HCT116 (cell line): ENCODE results near the gene ABHD5. TPM values are rescaled to one million over a fixed set of nuclear protein-coding genes. Genes with fewer than 3 reads are reported as not detected.

Experiments used
- ATAC-seq: fragments of 200-7000 bp; cut with Tn5 transposase; 2 replicates; pipeline ENCODE4 v1.9.1; 2020; ENCODE audit warnings: mild to moderate bottlenecking, moderate library complexity
- BruUV-seq: library from RNA; stranded (reverse); fragments of 400-500 nt; replicated peaks from 2 replicates; lab custom pipeline; 2021; lab: Mats Ljungman, UMichigan
- CTCF ChIA-PET: fragments of 300-600 bp; sonication (Branson Sonifier 250); formaldehyde crosslinking; loops from one replicate; lab custom pipeline; 2021; ENCODE audit warnings: antibody characterized with exemption; lab: Charles Lee
- POLR2A ChIA-PET: fragments of 300-600, 350-600 bp; sonication (Branson Sonifier 250); formaldehyde crosslinking; loops from one replicate; lab custom pipeline; 2021; ENCODE audit warnings: antibody characterized with exemption; lab: Charles Lee
- RAD21 ChIA-PET, 2 experiments: fragments of 300-600 bp; sonication (Branson Sonifier 250); formaldehyde crosslinking; loops; one replicate each; lab custom pipeline; 2023; ENCODE audit warnings: low total read pairs in 2 of 2; ENCODE audit not compliant: uncharacterized antibody in 2 of 2, unreplicated experiment in 2 of 2, low non-redundant PET in 1 of 2; lab: Charles Lee
- DNase-seq: peaks from one replicate; pipeline ENCODE4 v3.0.0-alpha.2; 2010; ENCODE audit warnings: low read depth, low spot score
- H2AFZ ChIP-seq: fragments of 200-600 bp; shearing (Covaris generic), sonication (generic); 2 replicates; pipeline ENCODE4 v1.6.1; 2017; ENCODE audit warnings: low read depth, mixed run types, mixed read lengths, antibody characterized with exemption, low read length; ENCODE audit not compliant: poor library complexity, severe bottlenecking
- H3K27ac ChIP-seq: 2 replicates; pipeline ENCODE4 v1.5.1; 2012; ENCODE audit warnings: low read depth, low read length
- H3K27me3 ChIP-seq: fragments of 200-600 bp; sonication (generic); 2 replicates; pipeline ENCODE4 v1.6.1; 2016; ENCODE audit warnings: mixed run types, low read length, mixed read lengths; ENCODE audit not compliant: insufficient read depth
- H3K36me3 ChIP-seq, 2 experiments: fragments of 200-500 bp in 1 of 2; fragments of 200-600 bp in 1 of 2; sonication (Bioruptor generic) in 1 of 2; sonication (generic) in 1 of 2; 2 replicates each; pipeline versions ENCODE4 v1.5.1 to v1.6.1; 2014 to 2016; ENCODE audit warnings: low read length in 2 of 2, inconsistent platforms in 1 of 2, mixed read lengths in 1 of 2, mixed run types in 1 of 2; ENCODE audit not compliant: insufficient read depth in 2 of 2, control insufficient read depth in 1 of 2
- H3K4me1 ChIP-seq, 2 experiments: fragments of 200-600 bp in 1 of 2; sonication (generic) in 1 of 2; 2 replicates each; pipeline versions ENCODE4 v1.5.1 to v1.6.1; 2012 to 2017; ENCODE audit warnings: low read length in 2 of 2, inconsistent platforms in 1 of 2, mild to moderate bottlenecking in 1 of 2, mixed read lengths in 1 of 2, mixed run types in 1 of 2, moderate library complexity in 1 of 2; ENCODE audit not compliant: insufficient read depth in 2 of 2, control insufficient read depth in 1 of 2
- H3K4me2 ChIP-seq: fragments of 200-600 bp; sonication (generic); 2 replicates; pipeline ENCODE4 v1.6.1; 2017; ENCODE audit warnings: mixed run types, low read length, mixed read lengths
- H3K4me3 ChIP-seq, 2 experiments: fragments of 200-600 bp in 1 of 2; sonication (generic) in 1 of 2; replicated peaks in 1 of 2; 2 replicates each; pipeline ENCODE4 v1.5.1; 2011 to 2016; ENCODE audit warnings: low read length in 2 of 2, control low read depth in 1 of 2, low read depth in 1 of 2, mild to moderate bottlenecking in 1 of 2, mixed read lengths in 1 of 2, mixed run types in 1 of 2
- H3K79me2 ChIP-seq: fragments of 200-600 bp; sonication (generic); 2 replicates; pipeline ENCODE4 v1.6.1; 2017; ENCODE audit warnings: mild to moderate bottlenecking, mixed run types, low read length, moderate library complexity, mixed read lengths; ENCODE audit not compliant: insufficient read depth
- H3K9ac ChIP-seq: fragments of 200-600 bp; sonication (generic); 2 replicates; pipeline ENCODE4 v1.6.1; 2016; ENCODE audit warnings: low read length, mixed read lengths
- H3K9me2 ChIP-seq: fragments of 200-600 bp; sonication (generic), shearing (Covaris generic); 2 replicates; pipeline ENCODE4 v1.6.1; 2017; ENCODE audit warnings: mixed run types, mild to moderate bottlenecking, moderate library complexity; ENCODE audit not compliant: insufficient read depth
- H3K9me3 ChIP-seq, 2 experiments: fragments of 200-500 bp in 1 of 2; fragments of 200-600 bp in 1 of 2; sonication (Bioruptor generic) in 1 of 2; sonication (generic) in 1 of 2; 2 replicates each; pipeline ENCODE4 v1.6.1; 2014 to 2017; ENCODE audit warnings: low read length in 2 of 2, mixed read lengths in 2 of 2, inconsistent platforms in 1 of 2, low read depth in 1 of 2, mild to moderate bottlenecking in 1 of 2, mixed run types in 1 of 2, moderate library complexity in 1 of 2; ENCODE audit not compliant: control insufficient read depth in 1 of 2, insufficient read depth in 1 of 2
- H4K20me1 ChIP-seq: fragments of 200-600 bp; sonication (generic), shearing (Covaris generic); 2 replicates; pipeline ENCODE4 v1.6.1; 2017; ENCODE audit warnings: mixed run types, mild to moderate bottlenecking, moderate library complexity; ENCODE audit not compliant: insufficient read depth
- CTCF ChIP-seq, 3 experiments: fragments of 200-600 bp in 1 of 3; sonication (generic) in 1 of 3; IDR thresholded peaks in 2 of 3; conservative IDR thresholded peaks in 1 of 3; 2 replicates each; pipeline ENCODE4 v1.5.1; 2012 to 2017; ENCODE audit warnings: low read depth in 2 of 3, low read length in 2 of 3, antibody characterized with exemption in 1 of 3, borderline replicate concordance in 1 of 3, control low read depth in 1 of 3, mild to moderate bottlenecking in 1 of 3, mixed read lengths in 1 of 3, mixed run types in 1 of 3, moderate library complexity in 1 of 3; ENCODE audit not compliant: insufficient read depth in 1 of 3
- ELF1 ChIP-seq: IDR thresholded peaks from 2 replicates; pipeline ENCODE4 v1.6.1; 2012; ENCODE audit warnings: low read depth, borderline replicate concordance
- MAX ChIP-seq: IDR thresholded peaks from 2 replicates; pipeline ENCODE4 v1.6.1; 2012
- POLR2A ChIP-seq: IDR thresholded peaks from 2 replicates; pipeline ENCODE4 v1.7.0; 2011; ENCODE audit warnings: borderline replicate concordance; ENCODE audit not compliant: insufficient read depth, insufficient read length; ENCODE audit errors: extremely low read depth
- RAD21 ChIP-seq: IDR thresholded peaks from 2 replicates; pipeline ENCODE4 v1.6.1; 2012; ENCODE audit warnings: low read depth, mild to moderate bottlenecking
- SIN3A ChIP-seq: IDR thresholded peaks from 2 replicates; pipeline ENCODE4 v1.6.1; 2012; ENCODE audit warnings: low read depth
- YY1 ChIP-seq: IDR thresholded peaks from 2 replicates; pipeline ENCODE4 v1.6.1; 2011; ENCODE audit warnings: low read length, low read depth, moderate library complexity, mild to moderate bottlenecking; ENCODE audit not compliant: insufficient replicate concordance; ENCODE audit errors: extremely low read depth
- intact Hi-C: fragments of 100-400 bp; cut with micrococcal nuclease; formaldehyde crosslinking; loops from 2 replicates; pipeline ENCODE4 v1.10.0; 2022
- total RNA-seq: library from RNA; stranded (reverse); gene quantifications from one replicate; pipeline ENCODE4 v1.2.1, GENCODE V29; 2021; ENCODE audit not compliant: unreplicated experiment
- TF ChIP-seq, protein P1 (sequence below): IDR thresholded peaks from 2 replicates; pipeline ENCODE4 v1.6.1; 2012

Gene ABHD5
- total RNA-seq, 1 experiment from 2014 or later = 18.5 TPM

GRCh38 chr3:43769097-43769884 lies 78.6 kb downstream of the ABHD5 start:
- Histone ChIP-seq H3K4me1 (peaks cover 18 to 39% of the 10 kb centered on the region in 2 experiments), H3K4me3 (peak overlapping the region; percentile 21 to 47), H3K9ac (no peak overlapping the region), H3K9me2 (no peaks in the 10 kb centered on the region), H3K36me3 (no peaks in the 10 kb centered on the region), H3K4me2 (peak overlapping the region; percentile 78), H4K20me1 (no peaks in the 10 kb centered on the region), H3K27ac (peak overlapping the region; percentile 2; the same call in 1 of the 2 replicates), H2AFZ (peak overlapping the region; percentile 100), H3K9me3 (no peaks in the 10 kb centered on the region), H3K79me2 (no peaks in the 10 kb centered on the region), H3K27me3 (no peaks in the 10 kb centered on the region)
- RAD21 ChIA-PET = no interaction called here
- POLR2A ChIA-PET = no interaction called here
- intact Hi-C loops = loop anchor here (1.0 kb wide), 2 partner anchors 345 to 429 kb away; no protein-coding TSS in a partner anchor
- TF ChIP-seq, protein P1, sequence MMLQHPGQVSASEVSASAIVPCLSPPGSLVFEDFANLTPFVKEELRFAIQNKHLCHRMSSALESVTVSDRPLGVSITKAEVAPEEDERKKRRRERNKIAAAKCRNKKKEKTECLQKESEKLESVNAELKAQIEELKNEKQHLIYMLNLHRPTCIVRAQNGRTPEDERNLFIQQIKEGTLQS = no peak
- TF ChIP-seq SIN3A (no peak), CTCF (IDR thresholded peaks at IDR 0.05 in 2 of 3, conservative IDR thresholded peaks at IDR 0.05 in 1 of 3; ENCODE audit: borderline replicate concordance in 1 of 3, insufficient read depth in 1 of 3, low read depth in 2 of 3, low read length in 2 of 3) (peak; percentile 84 to 90 (median 89)), MAX (peak; percentile 43), POLR2A (peak; percentile 26), RAD21 (peak; percentile 88), YY1 (peak; percentile 63), ELF1 (peak; percentile 65; the same call in 1 of the 2 replicates)
- ATAC-seq (peak; percentile 100), DNase-seq (peak; percentile 94)
- CTCF ChIA-PET = interaction anchor here (0.9 to 1.9 kb wide), 6 partner anchors 10 to 345 kb away, joined by 3 to 6 read pairs (median 4); no protein-coding TSS in a partner anchor
- BruUV-seq = no TSS peak
